Keratinocyte (primary cell): ENCODE data around the gene MED25.

Experiments
- EZH2 ChIP-seq: IDR thresholded peaks from one replicate; pipeline ENCODE4 v1.6.1; 2012; ENCODE audit warnings: inconsistent platforms, mild to moderate bottlenecking, low read length, moderate library complexity
- TF ChIP-seq, protein P1 (sequence below), 3 experiments: IDR thresholded peaks in 1 of 3; conservative IDR thresholded peaks in 1 of 3; optimal IDR thresholded peaks in 1 of 3; 2 replicates in 2 of 3; 3 replicates in 1 of 3; pipeline versions ENCODE3 to v1.5.1; 2011; ENCODE audit warnings: low read length in 3 of 3, mild to moderate bottlenecking in 3 of 3, moderate library complexity in 2 of 3, control low read depth in 1 of 3, inconsistent platforms in 1 of 3; ENCODE audit not compliant: insufficient read depth in 2 of 3; ENCODE audit errors: extremely low read depth in 1 of 3

DNA sequence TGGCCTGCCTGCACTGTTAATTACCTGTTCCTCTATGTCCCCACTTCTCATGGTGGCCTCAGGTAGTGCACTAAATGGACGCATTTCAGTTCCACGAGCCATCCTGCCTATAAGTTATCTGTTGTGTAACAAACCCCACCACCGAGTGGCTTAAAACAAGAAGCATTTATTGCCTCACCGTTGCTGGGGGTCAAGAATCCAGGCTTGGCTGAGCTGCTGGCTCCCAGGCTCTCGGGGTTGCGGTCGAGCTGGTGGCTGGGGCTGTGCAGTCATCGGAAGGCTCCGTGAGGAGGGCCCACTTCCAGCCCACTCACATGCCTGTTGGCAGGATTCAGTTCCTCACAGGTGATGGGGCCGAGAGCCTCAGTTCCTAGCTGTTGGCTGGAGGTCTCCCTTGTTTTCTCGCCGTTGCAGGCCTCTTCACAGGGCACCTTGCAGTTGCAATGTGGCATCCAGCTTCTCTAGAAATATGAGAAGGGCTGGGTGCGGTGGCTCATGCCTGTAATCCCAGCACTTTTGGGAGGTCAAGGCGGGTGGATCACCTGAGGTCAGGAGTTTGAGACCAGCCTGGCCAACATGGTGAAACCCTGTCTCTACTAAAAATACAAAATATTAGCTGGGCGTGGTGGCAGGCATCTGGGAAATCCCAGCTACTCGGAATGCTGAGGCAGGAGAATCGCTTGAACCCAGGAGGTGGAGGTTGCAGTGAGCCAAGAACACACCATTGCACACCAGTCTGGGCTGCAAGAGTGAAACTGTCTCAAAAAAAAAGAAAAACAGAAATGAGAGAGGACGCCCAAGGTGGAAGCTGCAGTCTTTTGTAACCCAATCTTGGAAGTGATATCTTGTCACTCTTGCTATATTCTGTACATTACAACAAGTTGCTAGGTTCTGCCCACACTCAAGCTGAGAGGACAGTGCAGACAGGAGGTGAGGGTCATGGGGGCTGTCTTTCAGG, 26.3 kb downstream of the MED25 start:
- TF ChIP-seq, protein P1, sequence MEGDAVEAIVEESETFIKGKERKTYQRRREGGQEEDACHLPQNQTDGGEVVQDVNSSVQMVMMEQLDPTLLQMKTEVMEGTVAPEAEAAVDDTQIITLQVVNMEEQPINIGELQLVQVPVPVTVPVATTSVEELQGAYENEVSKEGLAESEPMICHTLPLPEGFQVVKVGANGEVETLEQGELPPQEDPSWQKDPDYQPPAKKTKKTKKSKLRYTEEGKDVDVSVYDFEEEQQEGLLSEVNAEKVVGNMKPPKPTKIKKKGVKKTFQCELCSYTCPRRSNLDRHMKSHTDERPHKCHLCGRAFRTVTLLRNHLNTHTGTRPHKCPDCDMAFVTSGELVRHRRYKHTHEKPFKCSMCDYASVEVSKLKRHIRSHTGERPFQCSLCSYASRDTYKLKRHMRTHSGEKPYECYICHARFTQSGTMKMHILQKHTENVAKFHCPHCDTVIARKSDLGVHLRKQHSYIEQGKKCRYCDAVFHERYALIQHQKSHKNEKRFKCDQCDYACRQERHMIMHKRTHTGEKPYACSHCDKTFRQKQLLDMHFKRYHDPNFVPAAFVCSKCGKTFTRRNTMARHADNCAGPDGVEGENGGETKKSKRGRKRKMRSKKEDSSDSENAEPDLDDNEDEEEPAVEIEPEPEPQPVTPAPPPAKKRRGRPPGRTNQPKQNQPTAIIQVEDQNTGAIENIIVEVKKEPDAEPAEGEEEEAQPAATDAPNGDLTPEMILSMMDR (optimal IDR thresholded peaks at IDR 0.05 in 1 of 3, IDR thresholded peaks at IDR 0.05 in 1 of 3, conservative IDR thresholded peaks at IDR 0.05 in 1 of 3; ENCODE audit: extremely low read depth in 1 of 3, insufficient read depth in 2 of 3, low read length in 3 of 3), result no peak
- no peak for TF ChIP-seq EZH2
